MCF 10A (cell line): ENCODE data around the gene CTNNA2. TPM values are rescaled to one million over a fixed set of nuclear protein-coding genes. Genes with fewer than 3 reads are reported as not detected.

Source experiments
- BruUV-seq: library from RNA; stranded (reverse); fragments of 400-500 nt; replicated peaks from 2 replicates; lab custom pipeline; 2021; lab: Mats Ljungman, UMichigan
- CTCF ChIA-PET: fragments of 300-600 bp; sonication (Branson Sonifier 250); formaldehyde crosslinking; extraction: SDS; loops from one replicate; lab custom pipeline; 2021; ENCODE audit warnings: antibody characterized with exemption, inconsistent platforms; lab: Yijun Ruan, JAX
- POLR2A ChIA-PET: fragments of 300-600, 350-650 bp; sonication (Branson Sonifier 250); formaldehyde crosslinking; extraction: SDS; loops from one replicate; lab custom pipeline; 2020; ENCODE audit warnings: antibody characterized with exemption, inconsistent platforms; lab: Yijun Ruan, JAX
- DNase-seq: peaks from one replicate; pipeline ENCODE4 v3.0.0-alpha.2; 2018; ENCODE audit not compliant: unreplicated experiment
- H3K27ac Mint-ChIP-seq: one replicate; pipeline ENCODE4 v1.8.0; 2022; ENCODE audit warnings: mild to moderate bottlenecking, low read depth, mixed read lengths; ENCODE audit not compliant: unreplicated experiment
- H3K27me3 Mint-ChIP-seq: one replicate; pipeline ENCODE4 v1.8.0; 2022; ENCODE audit warnings: mixed read lengths; ENCODE audit not compliant: insufficient read depth, unreplicated experiment
- H3K36me3 Mint-ChIP-seq: one replicate; pipeline ENCODE4 v1.8.0; 2022; ENCODE audit warnings: mild to moderate bottlenecking, moderate library complexity, mixed read lengths; ENCODE audit not compliant: insufficient read depth, unreplicated experiment
- H3K4me1 Mint-ChIP-seq: one replicate; pipeline ENCODE4 v1.8.0; 2022; ENCODE audit warnings: mixed read lengths; ENCODE audit not compliant: insufficient read depth, unreplicated experiment
- H3K4me3 Mint-ChIP-seq: one replicate; pipeline ENCODE4 v1.8.0; 2022; ENCODE audit warnings: mild to moderate bottlenecking, moderate library complexity, mixed read lengths; ENCODE audit not compliant: unreplicated experiment
- H3K9me3 Mint-ChIP-seq: one replicate; pipeline ENCODE4 v1.8.0; 2022; ENCODE audit warnings: mixed read lengths; ENCODE audit not compliant: unreplicated experiment
- CTCF ChIP-seq: fragments of 200-600 bp; IDR thresholded peaks from one replicate; pipeline ENCODE4 v1.8.0; 2022; ENCODE audit warnings: antibody characterized with exemption, mild to moderate bottlenecking; ENCODE audit not compliant: unreplicated experiment
- intact Hi-C: fragments of 100-400 bp; cut with micrococcal nuclease; formaldehyde crosslinking; loops from 2 replicates; pipeline ENCODE4 v1.14.1; 2022
- total RNA-seq: library from RNA; stranded (reverse); gene quantifications from 2 replicates; pipeline ENCODE4 v1.2.3, GENCODE V29; 2022

CTNNA2 gene
- total RNA-seq, 1 experiment from 2014 or later: not detected

GRCh38 chr2:80257450-80257849, 744.6 kb downstream of the CTNNA2 start:
- CTCF ChIA-PET: interaction anchor here (1.5 kb wide), 1 partner anchor 19 kb away, joined by 3 read pairs; no protein-coding TSS in a partner anchor
- POLR2A ChIA-PET: no interaction called here
- Mint-ChIP-seq H3K4me1 (peaks cover 5% of the 10 kb centered on the region), H3K4me3 (no peak overlapping the region), H3K9me3 (no peaks in the 10 kb centered on the region), H3K36me3 (no peaks in the 10 kb centered on the region), H3K27ac (no peak overlapping the region), H3K27me3 (no peaks in the 10 kb centered on the region)
- no peak for TF ChIP-seq CTCF
- intact Hi-C loops: loop anchor here (2.0 kb wide), 1 partner anchor 241 kb away; no protein-coding TSS in a partner anchor
- BruUV-seq: no TSS peak
- no peak for DNase-seq

- ChIA-PET CTCF (interaction anchor here (1.5 kb wide), 1 partner anchor 20 kb away, joined by 3 read pairs; no protein-coding TSS in a partner anchor), POLR2A (no interaction called here)
- Mint-ChIP-seq H3K4me1 (no peaks in the 10 kb centered on the region), H3K36me3 (no peaks in the 10 kb centered on the region), H3K9me3 (no peaks in the 10 kb centered on the region), H3K27ac (no peak overlapping the region), H3K4me3 (no peak overlapping the region), H3K27me3 (no peaks in the 10 kb centered on the region)
- no TSS peak for BruUV-seq
- DNase-seq: no peak
- no peak for TF ChIP-seq CTCF
- intact Hi-C loops: no loop called here
Observed at GRCh38 chr2:80258341-80258740, 745.5 kb downstream of the CTNNA2 start.

GRCh38 chr2:80258793-80259192, 745.9 kb downstream of the CTNNA2 start:
- H3K4me1 Mint-ChIP-seq: no peaks in the 10 kb centered on the region
- intact Hi-C loops: no loop called here
- no peaks in the 10 kb centered on the region for H3K27me3 Mint-ChIP-seq
- no peaks in the 10 kb centered on the region for H3K36me3 Mint-ChIP-seq
- no peak for DNase-seq
- ChIA-PET POLR2A (no interaction called here), CTCF (no interaction called here)
- no peak for TF ChIP-seq CTCF
- no peak overlapping the region for H3K4me3 Mint-ChIP-seq
- no peak overlapping the region for H3K27ac Mint-ChIP-seq
- BruUV-seq: no TSS peak
- H3K9me3 Mint-ChIP-seq: no peaks in the 10 kb centered on the region

GRCh38 chr2:80259292-80259691, 746.4 kb downstream of the CTNNA2 start:
- Mint-ChIP-seq H3K36me3 (no peaks in the 10 kb centered on the region), H3K27ac (no peak overlapping the region), H3K9me3 (no peaks in the 10 kb centered on the region), H3K27me3 (no peaks in the 10 kb centered on the region), H3K4me3 (no peak overlapping the region), H3K4me1 (no peaks in the 10 kb centered on the region)
- no peak for TF ChIP-seq CTCF
- no TSS peak for BruUV-seq
- DNase-seq: no peak
- intact Hi-C loops: no loop called here
- ChIA-PET CTCF (interaction anchor here (1.9 kb wide), 1 partner anchor 20 kb away, joined by 4 read pairs; no protein-coding TSS in a partner anchor), POLR2A (no interaction called here)
